ENCODE results near the gene SPG7. TPM values are rescaled to one million over a fixed set of nuclear protein-coding genes. Genes with fewer than 3 reads are reported as not detected.
A peak's percentile ranks its signal among the peaks of the same experiment; 100 is the strongest.

SPG7 gene
- total RNA-seq, 2 donors from 2014 or later: 72.8 to 216 TPM

- no peak for TF ChIP-seq CTCF (IDR thresholded peaks at IDR 0.05)
- peaks cover 0 to 15% of the 10 kb centered on the region in 2 donors for H3K4me1 ChIP-seq
- H3K27me3 ChIP-seq: no peaks in the 10 kb centered on the region
- no peak overlapping the region for H3K4me3 ChIP-seq
- H3K9me3 ChIP-seq: no peaks in the 10 kb centered on the region
- peak overlapping the region; percentile 67 to 80 for H3K27ac ChIP-seq
- no peak for DNase-seq (ENCODE audit: low spot score)
- H3K36me3 ChIP-seq: peaks cover 73% of the 10 kb centered on the region
Measured at GRCh38 chr16:89525146-89525913, 17.1 kb downstream of the SPG7 start.

- no peak for TF ChIP-seq CTCF (IDR thresholded peaks at IDR 0.05)
- peaks cover 87% of the 10 kb centered on the region for H3K36me3 ChIP-seq
- H3K9me3 ChIP-seq: no peaks in the 10 kb centered on the region
- DNase-seq (ENCODE audit: low spot score): no peak
- no peaks in the 10 kb centered on the region for H3K27me3 ChIP-seq
- H3K4me1 ChIP-seq: peaks cover 0 to 26% of the 10 kb centered on the region in 2 donors
- H3K27ac ChIP-seq: no peak overlapping the region
- no peak overlapping the region for H3K4me3 ChIP-seq
Measured at GRCh38 chr16:89529097-89529496, 20.9 kb downstream of the SPG7 start.

- no peak for TF ChIP-seq CTCF (IDR thresholded peaks at IDR 0.05)
- H3K36me3 ChIP-seq: peaks cover 93% of the 10 kb centered on the region
- H3K27ac ChIP-seq: no peak overlapping the region
- peaks cover 0 to 19% of the 10 kb centered on the region in 2 donors for H3K4me1 ChIP-seq
- H3K27me3 ChIP-seq: no peaks in the 10 kb centered on the region
- no peak for DNase-seq (ENCODE audit: low spot score)
- no peak overlapping the region for H3K4me3 ChIP-seq
- H3K9me3 ChIP-seq: no peaks in the 10 kb centered on the region
Measured at GRCh38 chr16:89530401-89531381, 22.5 kb downstream of the SPG7 start.

- DNase-seq (ENCODE audit: low spot score): no peak
- TF ChIP-seq CTCF (IDR thresholded peaks at IDR 0.05): no peak
- H3K27ac ChIP-seq: no peak overlapping the region
- no peaks in the 10 kb centered on the region for H3K9me3 ChIP-seq
- peaks cover 0 to 17% of the 10 kb centered on the region in 2 donors for H3K4me1 ChIP-seq
- H3K4me3 ChIP-seq: no peak overlapping the region
- peaks cover 85% of the 10 kb centered on the region for H3K36me3 ChIP-seq
- H3K27me3 ChIP-seq: no peaks in the 10 kb centered on the region
Measured at GRCh38 chr16:89531821-89532526, 23.8 kb downstream of the SPG7 start.

GRCh38 chr16:89534252-89534756 is 26.1 kb downstream of the SPG7 start:
- Histone ChIP-seq H3K36me3 (peaks cover 82% of the 10 kb centered on the region), H3K4me3 (no peak overlapping the region), H3K27me3 (no peaks in the 10 kb centered on the region), H3K4me1 (peaks cover 0 to 17% of the 10 kb centered on the region in 2 donors), H3K9me3 (no peaks in the 10 kb centered on the region), H3K27ac (peak overlapping the region in 1 of 2 donors; percentile 8)
- TF ChIP-seq CTCF (IDR thresholded peaks at IDR 0.05): no peak
- no peak for DNase-seq (ENCODE audit: low spot score)

All from right atrium auricular region (tissue), 2 donors.